Renal pelvis (tissue), 4 donors: ENCODE data around the gene HIPK2. TPM values are rescaled to one million over a fixed set of nuclear protein-coding genes. Genes with fewer than 3 reads are reported as not detected.
"Not testable (repeated sequence)": the region's sequence is repeated elsewhere in the genome, so short reads cannot be mapped to it uniquely, and the experiment has no call there.

Experiments used
- DNase-seq: peaks from one replicate; pipeline ENCODE4 v3.0.0-alpha.2; 2013
- polyA plus RNA-seq, 3 donors: library from polyadenylated mRNA; unstranded; fragments of 120-200 nt; gene quantifications; one replicate each; pipeline ENCODE4 v1.2.1, GENCODE V29; 2013; ENCODE audit not compliant: insufficient read length in 3 of 3

The HIPK2 gene
- polyA plus RNA-seq, 3 donors = 78.9 to 118 (median 109) TPM

- no peak for DNase-seq
Measured at GRCh38 chr7:139630643-139631519, 146.9 kb downstream of the HIPK2 start.

- DNase-seq = no peak
Measured at GRCh38 chr7:139629392-139630082, 148.3 kb downstream of the HIPK2 start.

DNA sequence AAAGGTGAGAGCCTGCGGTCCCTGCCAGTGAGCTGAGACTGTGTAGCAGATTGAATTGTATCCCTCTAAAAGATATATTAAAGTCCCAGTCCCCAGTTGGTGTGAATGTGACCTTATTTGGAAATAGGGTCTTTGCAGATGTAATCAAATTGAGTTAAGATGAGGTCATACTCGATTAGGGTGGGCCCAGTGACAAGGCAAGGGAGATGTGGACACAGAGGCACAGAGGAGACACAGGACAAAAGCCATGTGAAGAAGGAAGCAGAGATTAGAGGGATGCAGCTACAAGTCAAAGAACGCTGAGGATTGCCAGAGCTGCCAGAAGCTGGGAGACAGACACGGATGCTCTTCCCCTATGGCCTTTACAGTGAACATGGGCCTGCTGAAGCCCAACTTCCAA lies 150.0 kb downstream of the HIPK2 start:
- DNase-seq = no peak

DNA sequence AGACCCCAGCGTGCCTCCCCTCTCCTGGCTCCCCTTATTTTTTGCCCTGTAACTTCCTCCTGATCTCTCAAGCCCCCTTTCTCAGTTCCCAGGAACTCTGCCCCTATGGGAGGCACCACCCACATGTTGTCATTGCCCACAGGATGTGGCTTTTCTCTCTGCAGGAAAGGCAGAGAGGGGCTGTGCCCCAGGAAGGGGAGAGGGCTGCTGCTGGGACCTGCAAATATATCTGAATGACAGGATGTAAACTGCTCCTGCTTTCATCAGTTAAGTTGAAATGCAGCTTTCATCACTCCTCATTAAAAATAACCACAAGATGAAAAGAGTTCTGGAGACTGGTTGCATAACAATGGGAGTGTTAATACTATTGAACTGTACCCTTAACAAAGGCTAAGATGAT lies 151.0 kb downstream of the HIPK2 start:
- DNase-seq = no peak

DNA sequence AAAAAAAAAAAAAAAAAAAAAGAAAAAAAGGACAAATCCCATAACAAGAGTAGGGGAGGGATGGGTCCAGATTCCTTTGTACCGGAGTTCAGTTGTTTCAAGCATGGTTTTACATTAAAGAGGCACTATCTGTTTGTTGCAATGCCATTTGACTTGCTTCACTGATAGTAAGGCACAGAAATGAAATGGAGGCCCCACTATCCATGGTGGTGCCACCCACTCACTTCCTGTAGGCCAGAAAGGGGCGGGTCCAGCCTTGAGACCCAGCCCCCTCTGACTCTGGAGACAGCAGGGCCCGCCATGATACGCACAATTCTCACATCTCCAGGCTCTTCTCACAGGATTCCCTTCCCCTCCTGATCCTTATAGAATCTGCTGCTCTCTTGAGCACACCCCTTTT lies 154.3 kb downstream of the HIPK2 start:
- no peak for DNase-seq

- DNase-seq = no peak
Measured at GRCh38 chr7:139620676-139621344, 157.0 kb downstream of the HIPK2 start.

DNA sequence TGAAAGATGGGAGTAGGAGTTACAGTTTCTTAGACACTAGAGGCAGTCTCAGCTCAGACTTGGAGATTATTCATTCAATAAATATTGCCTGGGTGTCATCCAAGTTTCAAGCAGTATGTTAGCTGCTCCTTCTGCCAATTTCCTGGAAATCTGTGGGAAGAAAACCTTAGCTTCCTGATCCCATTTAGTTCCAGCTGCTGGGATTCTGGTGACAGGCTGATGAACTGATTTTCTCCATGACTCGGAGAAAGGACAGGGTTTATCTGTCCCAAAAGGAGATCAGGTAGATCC lies 158.5 kb downstream of the HIPK2 start:
- no peak for DNase-seq

DNA sequence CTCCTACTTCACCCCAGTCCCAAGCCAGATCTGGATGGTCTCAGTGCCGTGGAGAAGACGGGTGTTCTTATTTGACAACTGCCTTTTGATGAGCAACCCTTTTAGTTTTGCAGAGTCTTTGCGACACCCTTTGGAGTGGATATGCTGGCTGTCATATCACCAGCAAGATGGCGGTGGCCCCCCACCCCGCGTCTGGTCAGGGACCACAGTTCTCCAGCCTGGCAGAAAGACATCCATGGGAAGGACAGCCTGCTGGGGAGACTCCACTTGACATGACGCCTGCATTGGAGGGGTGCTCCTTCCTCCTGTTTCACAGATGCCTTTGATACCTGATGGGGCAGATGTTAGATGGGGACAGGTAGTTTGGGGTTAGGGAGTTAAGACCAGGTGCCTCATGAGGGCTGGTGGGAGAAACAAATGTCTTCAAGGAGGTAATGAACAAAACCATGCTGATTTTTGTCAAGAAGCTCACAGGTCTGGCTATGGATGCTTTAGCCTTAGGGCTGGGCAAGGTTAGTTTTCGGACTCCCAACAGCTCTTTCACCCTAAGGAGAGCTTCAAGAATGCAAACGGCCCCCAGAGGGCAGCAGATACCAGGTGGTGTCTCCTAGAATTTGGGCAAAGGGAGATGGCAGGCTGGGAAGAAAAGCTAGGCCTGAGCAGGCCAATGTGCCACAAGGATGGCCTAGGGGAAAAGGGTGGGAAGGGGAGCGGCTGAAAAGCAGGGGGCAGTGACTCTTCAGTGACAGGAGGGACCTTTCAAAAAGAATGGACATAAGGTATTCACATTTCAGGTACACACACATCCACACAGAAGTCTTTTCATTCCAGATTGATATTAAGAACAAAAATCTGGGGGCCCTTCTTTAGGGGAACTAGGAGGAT lies 159.1 kb downstream of the HIPK2 start:
- no peak for DNase-seq

DNA sequence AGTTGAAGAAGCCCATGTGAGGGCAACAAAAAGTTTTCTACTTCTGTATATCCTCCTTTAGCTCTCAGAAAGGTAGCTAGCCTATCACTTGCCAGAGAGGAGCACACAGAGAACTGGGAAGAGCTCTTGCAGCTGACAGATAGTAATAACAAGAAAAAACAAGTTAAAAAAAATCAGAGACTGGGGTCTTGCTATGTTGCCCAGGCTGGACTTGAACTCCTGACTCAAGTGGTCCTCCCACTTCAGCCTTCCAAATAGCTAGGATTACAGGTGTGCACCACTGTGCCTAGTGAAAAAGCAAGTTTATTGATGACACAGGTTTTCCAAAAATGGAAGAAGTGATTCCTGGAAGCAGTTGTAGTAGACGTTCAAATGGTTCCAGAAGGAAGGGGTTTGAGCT lies 160.7 kb downstream of the HIPK2 start:
- DNase-seq = no peak

DNA sequence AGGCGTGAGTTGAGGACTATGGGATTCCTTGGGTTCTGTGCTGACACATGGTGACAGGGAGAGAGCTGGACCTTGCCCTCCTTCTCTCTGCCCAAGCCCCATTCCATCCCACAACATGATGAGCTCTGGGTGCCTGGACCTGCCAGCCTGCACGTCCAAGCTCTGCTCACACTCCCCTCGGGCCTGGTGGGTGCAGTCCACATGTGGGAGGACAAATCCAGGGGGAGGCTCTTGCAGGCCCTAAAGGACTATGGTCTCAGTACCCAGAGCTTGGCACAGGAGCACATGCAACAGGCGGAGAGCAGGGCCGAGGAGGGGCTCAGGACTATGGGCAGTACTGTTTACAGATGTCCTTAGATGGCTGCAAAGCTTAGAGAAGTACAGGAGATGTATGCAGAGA lies 162.9 kb downstream of the HIPK2 start:
- DNase-seq = no peak

DNA sequence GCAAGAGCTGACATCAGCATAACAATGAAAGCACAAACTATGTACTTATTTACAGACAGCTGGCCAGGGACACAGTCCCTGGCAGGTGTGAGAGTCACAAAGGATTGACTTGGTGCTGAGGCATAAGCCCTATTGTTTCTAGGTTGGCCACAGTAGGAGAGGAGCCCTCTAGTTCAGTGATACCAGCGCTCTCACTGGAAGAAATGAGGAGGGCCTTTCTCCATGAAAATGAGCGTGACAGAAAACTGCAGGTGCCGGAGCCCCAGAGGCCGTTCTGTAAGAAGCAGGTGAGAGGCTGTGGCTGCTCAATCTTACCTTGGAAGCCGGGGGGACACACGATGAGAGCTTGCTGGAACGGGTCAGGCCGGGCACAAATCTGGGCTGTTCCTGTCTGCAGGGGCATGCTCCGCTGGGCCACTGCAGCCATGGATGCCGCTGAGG lies 163.8 kb downstream of the HIPK2 start:
- DNase-seq = no peak

DNA sequence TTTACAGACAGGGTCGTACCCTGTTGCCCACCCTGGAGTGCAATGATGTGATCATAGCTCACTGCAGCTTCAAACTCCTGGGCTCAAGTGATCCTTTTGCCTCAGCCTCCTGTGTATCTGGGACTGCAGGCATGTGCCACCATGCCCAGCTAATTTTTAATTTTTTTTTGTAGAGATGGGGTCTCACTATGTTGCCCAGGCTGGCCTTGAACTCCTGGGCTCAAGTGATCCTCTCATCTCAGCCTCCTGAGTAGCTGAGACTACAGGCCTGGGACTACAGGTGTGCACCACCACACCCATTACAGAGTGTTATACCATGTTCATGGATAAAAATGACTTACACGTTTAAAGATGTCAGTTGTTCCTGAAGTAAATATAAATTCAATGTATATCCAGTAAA lies 166.2 kb downstream of the HIPK2 start:
- not testable (repeated sequence) for DNase-seq

DNA sequence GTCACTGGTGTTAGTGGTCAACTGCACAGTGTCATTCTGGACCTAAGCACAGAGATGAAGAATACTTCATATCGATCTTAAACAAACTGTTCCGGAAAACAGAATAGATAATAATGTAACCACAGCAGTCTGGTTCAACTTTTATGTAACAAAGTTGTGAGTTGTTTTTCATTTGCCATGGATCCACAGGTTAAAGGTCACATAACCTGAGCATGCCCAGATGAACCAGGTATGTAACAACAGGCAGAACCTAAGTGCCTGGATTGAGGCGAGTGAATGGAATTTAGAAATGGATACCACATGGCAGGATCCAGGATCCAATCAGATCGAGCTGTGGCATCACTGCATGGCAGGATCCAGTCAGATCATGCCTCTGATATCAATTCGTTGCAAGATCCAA lies 167.2 kb downstream of the HIPK2 start:
- DNase-seq = no peak

- no peak for DNase-seq
Measured at GRCh38 chr7:139603896-139604295, 173.9 kb downstream of the HIPK2 start.

DNA sequence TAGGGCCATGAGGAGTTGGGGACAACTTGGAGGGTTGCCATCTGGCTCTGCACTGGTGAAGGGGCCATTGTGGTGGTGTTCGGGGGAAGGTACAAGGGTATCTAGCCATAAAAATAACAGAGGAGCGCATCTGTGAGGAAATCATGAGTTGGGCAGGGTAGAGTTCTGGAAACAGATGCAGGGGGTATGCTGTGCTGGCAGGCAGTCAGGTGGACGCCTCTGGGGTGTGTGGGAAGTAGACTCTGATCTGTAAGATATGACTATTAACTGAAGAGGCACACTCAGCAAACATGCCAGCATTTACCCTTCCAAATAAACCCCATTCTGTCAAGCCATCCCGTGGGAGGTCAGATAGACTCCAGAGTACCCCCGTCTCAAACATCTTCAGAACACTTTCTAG lies 174.5 kb downstream of the HIPK2 start:
- DNase-seq = no peak

DNA sequence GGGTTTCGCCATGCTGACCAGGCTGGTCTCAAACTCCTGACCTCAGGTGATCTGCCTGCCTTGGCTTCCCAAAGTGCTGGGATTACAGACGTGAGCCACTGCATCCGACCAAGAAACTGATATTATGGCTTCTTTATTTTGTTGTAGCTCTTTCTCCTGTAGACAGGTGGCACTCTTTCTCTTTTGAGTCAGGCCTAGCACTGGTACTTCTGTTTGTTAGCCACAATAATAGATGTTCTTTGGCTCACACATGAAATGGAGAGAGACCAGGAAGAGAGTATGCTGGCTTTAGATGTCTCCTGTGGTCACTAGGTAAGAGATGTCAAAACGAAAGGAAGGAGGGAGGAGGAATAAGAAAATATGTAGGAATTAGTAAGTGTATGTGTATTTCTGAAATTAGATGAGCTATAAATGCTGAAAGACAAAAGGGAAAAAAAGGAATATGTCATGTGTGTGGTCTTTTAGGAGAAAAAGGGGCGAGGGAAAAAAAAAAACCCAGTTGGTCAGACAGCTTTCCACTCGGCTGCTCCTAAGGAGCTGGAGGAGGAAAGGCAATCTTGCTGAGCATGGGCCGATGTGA lies 175.6 kb downstream of the HIPK2 start:
- DNase-seq = no peak

GRCh38 chr7:139601176-139601575 lies 176.6 kb downstream of the HIPK2 start:
- no peak for DNase-seq

GRCh38 chr7:139600306-139600705 lies 177.5 kb downstream of the HIPK2 start:
- DNase-seq = no peak

GRCh38 chr7:139598642-139599041 lies 179.2 kb downstream of the HIPK2 start:
- DNase-seq = no peak

DNA sequence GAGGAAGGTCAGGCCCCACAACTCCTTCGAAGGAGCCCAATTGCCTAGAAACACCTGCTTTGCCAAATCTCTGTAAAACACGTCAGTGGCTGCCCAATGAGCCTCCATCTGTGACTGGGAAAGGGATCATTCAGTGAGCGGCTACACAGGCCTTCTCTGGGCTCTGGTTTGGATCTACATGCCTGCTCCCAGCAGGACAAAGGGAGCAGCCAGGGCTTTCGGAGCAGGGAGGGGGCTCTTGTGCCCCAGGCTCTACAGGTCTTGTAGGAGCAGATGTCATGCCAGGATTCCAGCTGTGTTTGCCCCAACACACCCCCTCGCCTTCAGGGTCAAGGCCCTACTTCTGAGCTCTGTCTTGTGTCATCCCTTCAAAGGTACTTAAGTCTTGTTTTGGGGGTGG lies 180.8 kb downstream of the HIPK2 start:
- no peak for DNase-seq

DNA sequence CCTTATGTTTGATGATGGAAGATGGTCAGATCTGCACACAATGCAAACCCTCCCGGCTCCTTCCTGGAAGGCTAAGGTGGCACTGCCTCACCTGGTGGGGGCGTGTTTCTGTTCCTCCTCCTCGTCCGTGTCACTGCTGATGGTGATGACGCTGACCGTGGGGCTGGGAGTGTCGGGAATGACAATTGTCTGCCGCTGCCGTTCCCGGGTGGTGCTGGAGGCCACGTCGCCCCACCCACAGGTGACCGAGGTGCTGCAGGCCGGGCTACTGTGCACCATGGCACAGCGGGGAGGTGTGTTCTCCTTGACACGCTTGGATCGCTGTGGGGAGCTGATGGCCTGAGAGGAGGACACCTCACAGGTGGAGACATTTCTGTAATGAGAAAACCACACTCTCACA lies 181.2 kb downstream of the HIPK2 start:
- no peak for DNase-seq

GRCh38 chr7:139595806-139596205 lies 182.0 kb downstream of the HIPK2 start:
- DNase-seq = no peak
